GM15510 (cell line): ENCODE results near the gene UBE2I.

ENCODE experiments used
- POLR2A ChIP-seq: IDR thresholded peaks from 3 replicates; pipeline ENCODE4 v1.6.1; 2011; ENCODE audit warnings: borderline replicate concordance; ENCODE audit not compliant: insufficient read length; ENCODE audit errors: extremely low read depth

Gene UBE2I

GRCh38 chr16:1367486-1368174, 58.2 kb downstream of the UBE2I start:
- no peak for TF ChIP-seq POLR2A

DNA sequence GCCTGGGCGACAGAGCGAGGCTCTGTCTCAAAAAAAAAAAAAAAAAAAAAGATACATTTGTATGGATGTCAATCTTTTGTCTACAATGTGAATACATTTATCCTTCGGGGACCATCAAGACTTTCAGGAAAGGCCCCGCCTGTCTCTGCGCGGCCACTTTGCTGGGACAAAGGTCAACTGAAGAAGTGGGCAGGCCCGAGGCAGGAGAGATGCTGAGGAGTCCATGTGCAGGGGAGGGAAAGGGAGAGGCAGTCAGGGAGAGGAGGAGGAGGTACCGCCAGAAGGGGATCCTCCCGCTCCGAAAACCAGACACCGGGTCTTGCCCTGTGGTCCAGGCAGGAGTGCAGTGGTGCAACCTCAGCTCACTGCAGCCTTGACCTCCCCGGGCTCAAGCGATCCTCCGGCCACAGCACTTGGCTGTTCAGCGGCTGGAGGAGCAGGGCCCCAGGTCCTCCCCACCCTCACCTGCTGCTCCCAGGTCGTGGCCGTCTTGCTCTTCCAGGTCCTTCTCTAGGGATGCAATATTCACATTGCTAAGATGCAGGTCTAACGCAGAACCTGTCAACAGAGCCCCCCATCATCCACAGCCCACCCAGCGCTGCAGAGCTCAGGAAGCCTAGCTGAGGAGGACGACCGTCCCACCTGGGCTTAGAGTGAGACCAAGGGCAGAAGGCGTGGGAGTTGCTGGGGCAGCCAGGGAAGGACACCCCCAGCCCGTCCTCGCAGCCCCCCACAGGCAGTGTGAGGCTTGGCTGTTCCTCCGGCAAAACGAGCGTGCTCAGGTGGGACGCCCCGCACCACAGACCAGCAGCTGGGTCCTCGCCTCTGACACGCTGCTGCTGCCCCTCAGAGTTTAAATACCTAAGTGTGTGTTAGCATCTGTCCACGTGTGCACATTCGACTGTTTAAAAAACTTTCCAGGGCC, 61.9 kb downstream of the UBE2I start:
- no peak for TF ChIP-seq POLR2A

DNA sequence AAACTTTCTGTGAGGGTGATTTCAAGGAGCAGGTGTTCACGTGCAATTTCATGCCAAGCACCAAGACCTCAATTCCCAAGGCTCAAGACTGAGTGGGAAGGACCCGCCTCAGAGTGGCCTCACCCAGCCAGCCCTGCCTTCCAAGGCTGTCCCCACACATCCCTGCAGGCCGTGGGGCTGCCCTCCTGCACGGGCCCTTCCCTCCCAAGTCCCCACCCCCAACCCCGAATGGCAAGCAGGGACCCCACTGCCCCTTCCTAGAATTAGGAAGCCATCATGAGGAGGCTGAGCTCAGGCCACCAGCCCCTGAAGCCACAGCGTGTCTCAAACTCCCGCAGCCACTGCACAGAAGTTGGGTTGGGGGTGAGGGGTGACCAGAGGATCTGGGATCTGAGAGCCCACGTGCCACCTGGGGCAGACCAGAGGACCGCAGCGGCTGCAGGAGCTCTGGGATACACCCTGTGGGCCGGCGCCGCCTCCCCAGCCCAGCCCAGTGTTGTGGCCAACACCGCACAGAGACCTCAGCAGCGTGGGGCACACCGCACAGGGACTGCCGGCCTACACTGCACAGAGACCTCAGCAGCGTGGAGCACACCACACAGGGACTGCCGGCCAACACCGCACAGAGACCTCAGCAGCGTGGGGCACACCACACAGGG, 63.0 kb downstream of the UBE2I start:
- no peak for TF ChIP-seq POLR2A

GRCh38 chr16:1374418-1375297, 65.2 kb downstream of the UBE2I start:
- TF ChIP-seq POLR2A = no peak

DNA sequence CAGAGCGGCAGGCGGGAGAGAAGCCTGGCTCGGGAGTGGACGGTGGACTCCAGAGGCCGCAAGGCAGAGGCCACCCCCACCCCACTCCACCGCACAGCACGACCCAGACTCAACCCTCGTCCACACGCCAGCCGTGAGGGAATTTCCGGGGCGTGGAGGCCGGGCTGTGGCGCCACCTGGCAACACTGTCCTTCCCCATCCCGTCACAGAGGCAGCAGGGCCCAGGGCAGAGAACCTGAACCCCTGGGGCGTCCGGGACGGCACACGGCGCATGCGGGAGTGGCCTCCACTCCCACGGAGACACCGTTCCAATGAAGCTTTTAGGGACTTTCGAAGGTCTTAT, 65.8 kb downstream of the UBE2I start:
- TF ChIP-seq POLR2A = no peak

- no peak for TF ChIP-seq POLR2A
These were observed 66.4 kb downstream of the UBE2I start for GRCh38 chr16:1375741-1376410.
